ENCODE results near the gene CCER1. TPM values are rescaled to one million over a fixed set of nuclear protein-coding genes. Genes with fewer than 3 reads are reported as not detected.
"Not testable (repeated sequence)": the region's sequence is repeated elsewhere in the genome, so short reads cannot be mapped to it uniquely, and the experiment has no call there.

Gene CCER1, protein sequence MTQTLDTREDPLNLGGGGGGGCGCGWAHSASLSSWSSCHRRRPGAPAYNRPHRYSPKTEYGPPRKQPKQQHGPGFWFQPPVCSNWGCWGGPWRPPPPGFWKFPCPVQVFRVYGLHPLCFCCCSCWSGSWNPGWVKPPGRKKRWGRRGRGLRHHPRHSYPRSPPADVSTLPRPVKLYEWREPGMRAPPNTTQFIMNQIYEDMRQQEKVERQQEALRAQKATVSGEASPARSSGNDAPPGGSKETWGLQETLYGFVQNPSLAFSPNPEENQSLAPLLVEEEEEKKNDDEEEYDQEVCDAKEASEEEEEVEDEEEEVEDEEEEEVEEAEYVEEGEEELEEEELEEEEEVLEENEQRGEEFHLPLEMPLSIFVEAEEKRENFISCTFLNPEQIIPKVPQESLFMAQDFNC
- total RNA-seq (2014; rRNA removed) = not detected in 2 replicates
- polyA plus RNA-seq (2012) = not detected

DNA sequence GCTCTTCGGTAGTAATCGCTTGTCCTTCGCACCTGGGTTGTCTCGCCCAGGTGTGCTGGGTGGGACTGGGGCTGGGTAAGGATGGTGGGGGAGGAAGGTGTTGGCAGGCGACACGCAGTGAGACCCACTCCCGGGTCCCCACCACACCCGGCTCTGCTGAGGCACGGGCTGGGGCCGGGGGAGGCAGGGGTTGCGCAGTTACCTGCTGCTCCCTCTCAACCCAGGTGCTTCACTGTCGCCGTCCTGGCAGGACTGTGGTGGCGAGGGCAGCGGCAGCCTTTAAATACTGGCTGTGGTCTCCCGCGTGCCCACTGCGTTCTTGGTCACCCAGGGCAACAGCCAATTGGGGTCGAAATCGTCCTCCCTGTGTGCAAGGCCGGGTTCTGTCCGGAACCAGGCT is at the start of gene CCER1:
CCER1 (minus strand) TSS at position 256 of the 400 bp plus-strand sequence. CDS start 434 bp downstream, outside the sequence.
- no peak for DNase-seq (ENCODE audit: low read depth)

DNA sequence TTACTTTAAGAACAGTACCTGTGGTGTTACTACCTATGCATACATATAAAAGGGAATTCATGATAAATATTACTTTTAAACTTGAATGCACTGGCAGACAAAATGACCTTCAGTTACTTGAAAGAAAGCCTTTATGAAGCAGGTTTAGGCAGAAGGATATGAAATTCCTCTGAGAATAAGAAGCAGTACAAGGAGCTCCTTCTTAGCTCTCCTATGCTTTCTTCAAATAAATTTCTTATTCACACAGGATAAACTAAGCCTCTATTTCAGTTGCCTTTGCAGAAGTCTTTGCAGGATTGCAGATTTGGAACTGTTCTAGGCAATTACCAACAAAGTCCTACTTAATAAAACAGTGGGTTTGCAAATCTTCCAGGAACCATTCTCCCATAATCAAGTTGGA is 48.8 kb upstream of the CCER1 start:
- DNase-seq (ENCODE audit: low read depth) = no peak

DNA sequence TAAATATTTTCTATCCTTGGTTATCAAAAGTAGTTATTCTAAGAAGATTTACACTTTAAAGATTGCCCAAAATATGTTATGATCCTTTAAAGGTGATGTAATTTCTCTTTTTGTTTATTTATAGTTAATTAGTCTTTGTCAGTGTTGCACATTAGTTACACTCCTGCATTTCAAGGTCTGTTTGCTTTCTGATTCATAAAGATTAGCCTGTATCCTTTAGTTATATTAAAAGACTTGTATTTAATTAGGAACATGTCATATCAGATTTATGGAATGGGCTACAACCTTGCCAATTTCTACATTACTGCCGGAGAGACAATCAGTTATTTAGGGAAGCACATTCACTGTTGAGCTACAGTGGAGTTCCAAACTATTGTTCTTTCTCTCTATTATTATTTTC is 46.3 kb upstream of the CCER1 start:
- DNase-seq (ENCODE audit: low read depth) = no peak

DNA sequence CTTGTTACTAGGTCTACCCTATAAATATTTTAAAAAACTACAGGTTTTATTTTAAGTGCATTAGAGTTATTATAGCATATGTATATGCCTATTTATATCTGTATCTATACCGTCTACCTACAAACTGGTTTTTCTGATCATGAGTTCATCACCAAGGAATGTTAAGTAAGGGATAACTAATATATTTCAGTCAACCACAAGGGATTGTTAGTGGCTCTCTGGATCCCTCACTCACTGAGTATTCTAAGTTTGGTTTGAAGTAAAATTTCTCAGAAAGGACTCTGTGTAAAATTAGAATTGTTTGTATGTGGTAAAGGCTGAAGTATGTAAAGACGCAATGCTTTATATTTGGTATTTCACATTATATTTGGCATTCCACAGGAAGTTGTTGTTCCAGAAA is 45.0 kb upstream of the CCER1 start:
- peak; percentile 38 for DNase-seq (ENCODE audit: low read depth)

DNA sequence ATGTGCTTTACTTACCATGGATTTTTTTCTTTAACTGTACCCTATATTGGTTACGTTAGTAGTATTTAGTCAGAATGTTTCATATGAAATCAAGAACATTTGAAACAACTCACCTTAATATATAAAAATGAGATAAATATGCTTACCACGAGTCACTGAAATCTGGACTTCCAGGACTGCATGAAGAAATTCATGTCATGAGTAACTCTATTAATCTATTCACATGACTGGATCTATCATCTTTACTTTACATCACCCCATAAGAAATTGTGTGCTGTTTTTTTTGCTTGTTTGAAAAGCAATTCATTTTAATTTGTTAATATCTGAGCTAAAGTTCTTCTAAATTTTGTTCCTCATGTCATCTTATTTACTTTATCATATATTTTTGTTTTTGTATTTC is 44.6 kb upstream of the CCER1 start:
- peak; percentile 24 for DNase-seq (ENCODE audit: low read depth)

DNA sequence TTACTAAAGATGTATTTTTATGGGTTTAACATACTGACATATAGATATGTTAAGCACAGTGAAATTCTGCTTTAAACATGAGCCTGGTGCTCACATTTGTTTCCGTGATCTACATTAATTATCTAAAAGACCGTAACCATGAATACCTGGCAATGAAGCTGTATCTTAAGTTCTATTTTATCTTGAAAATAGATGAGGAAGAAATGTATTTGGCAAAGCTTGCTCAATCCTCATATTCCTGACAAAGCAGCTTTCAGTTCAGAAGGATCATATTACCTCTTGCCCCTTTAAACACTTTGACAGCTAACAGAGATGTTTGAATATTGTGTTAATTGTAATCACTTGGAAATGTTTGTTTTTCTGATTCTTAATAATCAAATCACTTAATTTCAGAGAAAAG is 40.0 kb upstream of the CCER1 start:
- no peak for DNase-seq (ENCODE audit: low read depth)

DNA sequence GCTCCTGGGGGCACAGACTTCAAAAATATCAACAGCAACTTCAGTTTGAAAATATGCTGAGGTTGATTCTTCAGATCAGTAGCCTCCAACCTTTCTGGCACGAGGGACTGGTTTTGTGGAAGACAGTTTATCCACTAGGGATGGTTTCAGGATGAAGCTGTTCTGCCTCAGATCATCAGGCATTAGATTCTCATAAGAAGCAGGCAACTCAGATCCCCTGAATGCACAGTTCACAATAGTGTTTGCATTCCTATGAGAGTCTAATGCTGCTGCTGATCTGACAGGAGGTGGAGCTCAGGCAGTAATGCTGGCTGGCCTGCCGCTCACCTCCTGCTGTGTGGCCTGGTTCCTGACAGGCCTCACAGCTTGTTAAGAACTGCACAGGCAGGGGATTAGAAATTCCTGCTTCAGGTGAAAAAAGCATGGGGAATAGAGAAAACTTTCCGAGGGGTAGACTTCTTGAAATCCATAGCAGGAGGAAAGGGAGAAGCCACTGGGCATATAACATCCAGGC is 37.0 kb upstream of the CCER1 start:
- DNase-seq (ENCODE audit: low read depth) = no peak

DNA sequence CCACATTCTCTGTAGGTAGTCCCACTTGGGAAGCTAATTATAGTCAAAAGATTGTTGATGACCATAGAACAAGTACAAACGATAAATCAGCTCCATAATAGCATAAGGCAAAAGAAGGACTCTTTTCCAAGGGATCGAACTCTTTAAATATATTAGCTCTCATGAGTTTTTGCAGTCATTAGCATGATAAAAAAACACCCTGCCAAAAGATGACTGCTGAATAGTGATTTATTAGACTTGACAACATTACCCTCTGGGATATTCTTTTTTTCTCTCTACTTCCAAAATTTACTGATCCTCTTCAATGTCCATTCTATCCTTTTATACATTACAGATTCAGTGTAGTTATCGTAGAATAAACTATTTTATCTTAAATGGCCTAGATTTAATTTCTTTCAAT is 35.6 kb upstream of the CCER1 start:
- no peak for DNase-seq (ENCODE audit: low read depth)

DNA sequence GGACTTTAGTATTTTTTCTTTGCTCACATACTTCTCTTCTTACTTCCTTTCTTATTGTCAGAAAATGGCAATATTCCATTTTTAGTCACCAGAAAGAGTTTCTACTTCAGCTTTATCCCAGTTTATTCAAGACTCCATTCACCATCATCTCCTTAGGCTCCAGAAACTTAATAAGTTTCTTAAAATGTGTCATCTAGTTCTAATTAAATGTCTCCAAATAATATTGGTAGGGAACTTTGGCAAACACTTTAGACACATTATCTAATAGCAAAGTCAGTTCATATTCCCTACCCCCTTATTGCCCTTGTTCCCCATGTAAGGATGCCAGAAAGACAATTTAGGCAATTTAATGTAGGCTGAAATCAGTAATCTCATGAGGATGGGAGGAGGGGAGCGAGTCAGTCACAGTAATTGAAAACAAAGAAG is 34.7 kb upstream of the CCER1 start:
- no peak for DNase-seq (ENCODE audit: low read depth)

DNA sequence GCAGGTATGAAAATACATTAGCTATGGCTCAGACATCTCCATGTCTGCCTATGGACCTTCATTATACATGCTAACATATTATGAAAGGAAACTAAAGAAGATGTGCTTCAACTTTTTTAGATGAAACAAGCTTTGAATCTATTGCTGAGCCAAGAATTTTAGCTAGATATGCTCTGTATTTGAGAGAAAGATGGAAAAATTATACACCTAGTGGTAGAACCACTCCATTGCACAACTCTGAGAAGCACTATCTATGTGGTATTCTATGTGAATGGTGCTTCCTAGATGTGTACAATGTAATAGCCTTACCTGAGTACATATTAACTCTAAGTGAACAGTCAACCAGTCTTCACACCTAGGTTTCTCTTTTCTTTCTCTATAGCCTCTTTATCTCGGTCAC is 32.5 kb upstream of the CCER1 start:
- no peak for DNase-seq (ENCODE audit: low read depth)

DNA sequence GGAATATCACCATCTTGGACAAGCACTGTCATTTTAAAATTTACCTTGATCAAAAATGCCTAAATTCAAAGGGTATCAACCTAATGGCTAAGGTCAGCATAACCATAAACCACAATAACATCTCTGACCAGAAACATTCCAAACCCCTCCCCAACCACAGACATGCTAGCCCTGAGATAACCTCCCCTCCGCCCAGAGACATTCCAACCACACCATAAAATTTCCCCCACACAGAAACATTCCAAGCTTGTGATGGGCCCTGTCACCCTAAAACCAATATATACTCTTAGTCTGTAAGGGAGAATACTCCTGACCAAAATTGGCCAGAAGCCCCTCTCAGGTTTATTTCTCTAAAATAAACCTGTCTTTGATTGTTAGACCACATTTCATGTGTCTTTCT is 32.1 kb upstream of the CCER1 start:
- peak; percentile 58 for DNase-seq (ENCODE audit: low read depth)

DNA sequence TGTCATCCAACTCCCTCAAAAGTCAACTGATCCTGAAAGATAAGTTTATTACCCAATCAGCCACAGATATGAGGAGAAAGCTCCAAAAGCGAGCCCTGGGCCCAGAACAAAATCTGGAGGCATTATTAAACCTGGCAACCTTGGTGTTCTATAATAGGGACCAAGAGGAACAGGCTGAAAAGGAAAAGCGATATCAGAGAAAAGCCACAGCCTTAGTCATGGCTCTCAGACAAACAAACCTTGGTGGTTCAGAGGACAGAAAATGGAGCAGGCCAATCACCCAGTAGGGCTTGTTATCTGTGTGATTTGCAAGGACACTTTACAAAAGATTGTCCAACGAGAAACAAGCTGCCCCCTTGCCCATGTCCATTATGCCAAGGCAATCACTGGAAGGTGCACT is 30.4 kb upstream of the CCER1 start:
- not testable (repeated sequence) for DNase-seq (ENCODE audit: low read depth)

DNA sequence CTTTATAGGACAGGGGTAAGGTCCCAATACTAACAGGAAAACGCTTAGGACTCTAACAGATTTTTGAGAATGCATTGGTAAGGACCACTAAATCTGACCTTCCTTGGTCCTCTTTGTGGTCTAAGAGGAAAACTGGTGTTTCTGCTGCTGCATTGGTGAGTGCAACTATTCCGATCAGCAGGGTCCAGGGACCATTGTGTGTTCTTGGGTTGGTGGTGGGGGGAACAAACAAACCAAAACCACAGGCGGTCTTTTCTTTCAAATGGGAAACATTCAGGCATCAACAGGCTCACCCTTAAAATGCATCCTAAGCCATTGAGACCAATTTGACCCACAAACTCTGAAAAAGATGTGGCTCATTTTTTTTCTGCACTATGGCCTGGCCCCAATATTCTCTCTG is 29.1 kb upstream of the CCER1 start:
- no peak for DNase-seq (ENCODE audit: low read depth)

DNA sequence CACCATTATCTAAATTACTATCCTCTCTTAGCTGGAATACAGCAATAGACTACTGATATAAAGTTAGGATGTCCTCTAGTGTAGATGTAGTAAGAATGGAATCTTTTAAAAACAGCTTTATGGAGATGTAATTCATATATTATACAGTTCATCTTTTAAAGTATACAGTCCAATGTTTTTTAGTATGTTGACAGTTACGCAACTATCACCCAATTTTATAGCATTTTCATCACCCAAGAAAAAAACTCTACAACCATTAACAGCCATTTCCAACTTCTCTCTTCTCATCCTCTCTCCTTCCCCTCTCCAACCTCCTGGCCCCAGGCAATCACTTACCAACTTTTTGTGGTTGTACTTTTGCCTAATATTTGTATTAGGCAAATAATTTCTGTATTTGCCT is 27.2 kb upstream of the CCER1 start:
- DNase-seq (ENCODE audit: low read depth) = no peak

DNA sequence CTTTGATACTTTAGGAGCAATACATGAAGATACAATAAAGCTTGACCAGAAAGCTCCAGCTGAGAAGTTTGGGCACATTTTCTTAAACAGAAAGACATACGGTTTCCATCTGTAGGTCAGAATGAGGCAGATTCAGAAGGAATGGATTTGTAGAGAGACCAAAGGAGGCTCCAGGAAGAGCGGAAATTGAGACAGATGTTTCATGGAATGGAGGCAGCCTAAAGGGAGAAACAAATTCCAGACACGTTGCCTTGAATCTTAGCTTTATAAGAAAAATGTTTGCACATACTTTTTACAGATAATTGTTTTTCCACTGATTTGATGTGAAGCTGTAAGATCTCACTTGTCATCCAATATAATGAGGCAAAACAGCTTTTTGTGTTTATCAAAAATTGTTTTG is 25.0 kb upstream of the CCER1 start:
- no peak for DNase-seq (ENCODE audit: low read depth)

DNA sequence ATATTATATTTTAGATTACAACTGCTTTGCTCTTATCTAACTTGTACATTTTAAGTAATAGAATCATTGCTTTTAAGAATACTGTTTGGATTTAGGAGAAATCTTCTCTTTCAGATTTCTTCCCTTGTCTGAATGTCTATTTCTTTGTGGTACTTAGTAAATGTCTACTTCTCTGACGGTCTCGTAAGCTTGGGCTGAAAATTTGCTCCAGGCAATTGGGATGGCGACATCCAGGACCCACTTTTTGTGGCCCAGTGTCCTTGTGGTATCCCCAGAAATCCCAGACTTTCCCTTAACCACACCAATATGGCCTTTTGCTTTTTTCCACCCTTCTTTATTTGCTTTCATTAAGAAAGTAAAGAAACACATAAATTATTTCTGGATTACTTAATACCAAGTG is 24.0 kb upstream of the CCER1 start:
- DNase-seq (ENCODE audit: low read depth) = no peak

DNA sequence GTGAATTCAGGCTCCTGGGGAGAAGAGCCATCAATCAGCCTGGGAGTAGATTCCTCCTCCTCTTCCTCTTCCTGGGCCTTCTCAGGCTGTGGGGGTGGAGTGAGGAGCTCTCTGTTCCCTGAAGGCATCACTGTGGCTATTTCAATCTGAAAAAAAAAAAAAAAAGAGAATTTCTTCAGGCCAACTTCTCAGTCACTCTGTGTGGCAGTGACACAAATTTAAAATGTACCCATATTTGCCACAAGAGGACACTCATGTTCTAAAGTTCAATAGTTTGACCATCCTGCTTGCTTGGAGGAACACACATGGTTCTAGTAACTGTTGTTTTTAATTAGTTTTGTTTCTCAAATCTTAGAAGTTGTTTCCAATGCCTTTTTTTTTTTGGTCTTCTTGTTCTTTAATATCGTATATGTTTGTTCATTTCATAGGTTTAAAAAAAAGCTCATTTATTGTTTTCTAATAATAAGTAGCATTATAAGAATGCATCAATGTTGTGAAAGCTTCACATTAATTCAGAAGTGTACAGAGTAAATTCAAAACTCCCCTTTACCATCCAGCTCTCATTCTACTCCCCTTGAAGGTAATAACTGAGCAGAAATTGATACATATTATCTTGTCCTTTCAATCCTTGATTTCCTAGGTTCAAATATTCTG is 23.3 kb upstream of the CCER1 start:
- DNase-seq (ENCODE audit: low read depth) = peak; percentile 78

DNA sequence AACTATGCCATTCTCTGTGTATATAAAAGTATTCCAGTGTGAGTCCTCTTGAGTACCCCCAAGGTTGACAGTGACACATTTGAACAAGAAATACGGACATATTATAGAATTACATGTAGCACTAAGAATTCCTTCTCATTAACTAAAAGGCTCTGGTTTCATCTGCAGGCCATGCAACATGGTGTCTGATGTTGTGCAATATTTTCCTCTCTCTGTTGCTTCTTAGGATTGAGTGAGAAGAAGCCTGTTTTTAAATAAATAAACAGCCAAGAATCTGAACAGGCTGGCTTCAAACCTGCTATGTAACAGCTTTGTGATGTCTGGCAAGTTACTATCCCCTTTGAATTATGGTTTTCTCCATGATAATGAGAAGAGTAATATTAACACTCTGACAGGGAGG is 22.2 kb upstream of the CCER1 start:
- DNase-seq (ENCODE audit: low read depth) = no peak

DNA sequence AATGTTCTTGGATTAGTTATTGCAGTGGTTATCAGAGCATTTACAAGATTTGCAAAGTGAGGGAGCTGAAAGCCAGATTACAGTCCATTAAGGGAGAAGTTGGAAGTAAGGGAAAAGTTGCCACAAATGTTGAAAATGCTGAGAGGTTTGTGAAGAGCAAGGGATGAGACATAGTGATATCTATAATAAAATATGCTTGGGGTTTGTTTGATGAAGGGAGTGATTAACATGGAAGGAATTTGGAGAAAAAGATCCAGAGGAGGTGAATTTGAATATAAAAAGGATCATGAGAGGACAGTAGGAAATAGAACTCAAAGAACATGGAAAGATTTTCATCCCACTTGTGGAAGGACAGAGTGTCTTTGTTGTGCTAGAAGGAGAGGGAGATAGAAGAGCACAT is 19.3 kb upstream of the CCER1 start:
- DNase-seq (ENCODE audit: low read depth) = peak; percentile 64

DNA sequence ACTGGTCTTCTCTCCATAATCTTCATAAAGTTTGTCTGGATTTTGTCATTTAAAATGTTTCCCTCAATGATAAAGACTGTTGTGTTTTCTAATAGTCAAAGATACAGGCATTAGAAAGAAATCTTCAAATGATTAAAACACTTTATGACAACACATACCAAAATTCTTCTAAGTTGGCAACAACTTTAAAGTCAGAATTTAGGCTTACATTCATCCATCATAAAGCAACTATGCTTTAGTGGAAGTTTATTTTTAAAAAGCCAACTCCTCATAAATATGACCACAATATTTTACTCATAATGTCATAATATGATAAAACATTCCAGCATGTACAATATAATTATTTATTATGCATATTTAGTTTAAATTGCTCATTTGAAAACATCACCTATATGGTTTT is 17.2 kb upstream of the CCER1 start:
- no peak for DNase-seq (ENCODE audit: low read depth)

DNA sequence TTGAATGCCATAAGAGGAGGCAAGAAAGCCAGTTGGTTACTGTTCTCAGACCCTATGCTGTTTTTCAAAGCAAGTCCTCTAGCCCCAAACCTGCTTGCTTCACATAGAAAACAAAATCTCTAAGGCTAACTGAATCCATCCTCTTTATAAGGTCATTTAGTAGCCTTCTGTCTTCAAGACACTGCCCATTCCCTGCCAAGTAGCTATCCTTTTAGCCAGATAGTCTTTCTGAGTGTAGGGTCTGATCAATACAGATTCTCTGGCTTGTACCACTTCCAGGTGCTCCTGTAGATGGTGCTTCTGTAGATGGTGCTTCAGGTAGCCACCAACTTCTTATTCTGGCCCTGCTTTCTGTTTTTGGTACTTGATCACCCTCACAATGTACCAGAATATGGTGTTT is 15.9 kb upstream of the CCER1 start:
- DNase-seq (ENCODE audit: low read depth) = no peak

DNA sequence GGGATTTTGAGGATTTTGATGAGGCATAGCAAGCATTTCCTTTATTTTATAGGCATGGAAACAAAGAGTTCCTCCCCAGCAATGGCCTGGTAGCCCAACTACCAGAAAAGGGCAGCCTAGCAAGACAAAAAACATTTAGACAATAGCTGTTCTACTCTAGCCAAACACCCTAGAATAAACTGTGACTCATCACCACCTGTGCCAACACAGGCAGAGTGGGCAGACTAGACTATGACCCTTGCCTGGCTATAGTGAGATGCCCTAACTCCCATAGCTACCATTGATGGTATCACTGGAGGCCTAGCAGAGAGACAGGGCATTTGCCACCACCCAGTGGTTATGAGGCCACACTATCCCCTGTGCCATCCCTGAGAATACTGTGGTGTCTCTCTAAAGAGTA is 15.5 kb upstream of the CCER1 start:
- DNase-seq (ENCODE audit: low read depth) = peak; percentile 66

DNA sequence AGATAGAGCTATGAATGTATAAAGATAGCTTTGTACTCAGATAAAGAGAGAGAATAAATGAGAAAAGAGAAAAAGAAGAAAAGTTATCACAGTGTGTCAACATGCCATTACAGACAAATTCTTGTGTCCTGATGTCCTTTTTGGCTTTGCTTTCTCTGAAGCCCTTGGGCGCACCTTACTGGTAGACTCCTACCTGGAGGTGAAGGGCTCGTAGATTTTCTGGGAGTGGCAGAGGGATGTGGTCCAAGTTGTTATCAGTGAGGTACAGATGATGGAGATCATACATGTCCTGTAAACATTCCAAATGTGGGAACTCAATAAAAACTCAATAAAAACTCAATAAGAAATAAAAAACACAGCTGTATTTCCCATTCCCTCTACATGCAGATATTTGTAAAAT is 14.9 kb upstream of the CCER1 start:
- DNase-seq (ENCODE audit: low read depth) = no peak

All from LHCN-M2 (cell line).